SU-DHL-6 (cell line): ENCODE measurements around the gene SYDE2.
"Not testable (repeated sequence)": the region's sequence is repeated elsewhere in the genome, so short reads cannot be mapped to it uniquely, and the experiment has no call there.

ENCODE experiments used
- H2AFZ ChIP-seq: fragments of 200-600 bp; sonication (generic); 2 replicates; pipeline ENCODE4 v1.6.1; 2014; ENCODE audit warnings: low read depth, mild to moderate bottlenecking, moderate library complexity, mixed read lengths, antibody characterized with exemption, low read length; ENCODE audit not compliant: severe bottlenecking
- H3F3A ChIP-seq: fragments of 200-600 bp; shearing (Covaris generic); 2 replicates; pipeline ENCODE4 v1.6.0; 2016; ENCODE audit warnings: antibody characterized with exemption, mild to moderate bottlenecking; ENCODE audit not compliant: insufficient read depth
- H3K27ac ChIP-seq: fragments of 200-600 bp; sonication (generic); 2 replicates; pipeline ENCODE4 v1.5.1; 2016; ENCODE audit warnings: low read depth, mild to moderate bottlenecking, low read length, moderate library complexity, mixed read lengths
- H3K27me3 ChIP-seq: fragments of 200-600 bp; sonication (generic), shearing (Covaris generic); 2 replicates; pipeline ENCODE4 v1.6.0; 2014; ENCODE audit warnings: mild to moderate bottlenecking, low read length
- H3K36me3 ChIP-seq: fragments of 200-600 bp; sonication (generic); 2 replicates; pipeline ENCODE4 v1.6.1; 2014; ENCODE audit warnings: mild to moderate bottlenecking, low read length, mixed read lengths
- H3K4me2 ChIP-seq: fragments of 300-600, 200-600 bp; shearing (Covaris generic), sonication (generic); 2 replicates; pipeline ENCODE4 v1.6.0; 2014; ENCODE audit warnings: low read length, low read depth, mild to moderate bottlenecking; ENCODE audit not compliant: poor library complexity, severe bottlenecking
- H3K4me3 ChIP-seq: fragments of 200-600 bp; sonication (generic); 2 replicates; pipeline ENCODE4 v1.5.1; 2014; ENCODE audit warnings: antibody characterized with exemption, low read length, mild to moderate bottlenecking, mixed read lengths; ENCODE audit not compliant: insufficient read depth, poor library complexity, severe bottlenecking
- H3K79me2 ChIP-seq: fragments of 200-600 bp; sonication (generic); 2 replicates; pipeline ENCODE4 v1.6.1; 2014; ENCODE audit warnings: mild to moderate bottlenecking, low read length, moderate library complexity; ENCODE audit not compliant: insufficient read depth
- H3K9ac ChIP-seq: fragments of 200-600 bp; sonication (generic); 2 replicates; pipeline ENCODE4 v1.7.0; 2014; ENCODE audit warnings: mild to moderate bottlenecking, low read length
- H3K9me2 ChIP-seq: fragments of 200-600 bp; sonication (generic); replicated peaks from 2 replicates; pipeline ENCODE4 v1.6.1; 2014; ENCODE audit warnings: low read length; ENCODE audit not compliant: insufficient read depth
- H3K9me3 ChIP-seq: fragments of 200-600 bp; sonication (generic); 2 replicates; pipeline ENCODE4 v1.6.1; 2014; ENCODE audit warnings: low read length, mixed read lengths; ENCODE audit not compliant: insufficient read depth
- H4K20me1 ChIP-seq: fragments of 200-600 bp; sonication (generic); 2 replicates; pipeline ENCODE4 v1.6.1; 2014; ENCODE audit warnings: low read depth, mild to moderate bottlenecking, antibody characterized with exemption, low read length, moderate library complexity, mixed read lengths
- CTCF ChIP-seq: fragments of 200-600 bp; sonication (generic); IDR thresholded peaks from one replicate; pipeline ENCODE4 v1.5.1; 2017; ENCODE audit warnings: antibody characterized with exemption, mild to moderate bottlenecking, low read length, moderate library complexity; ENCODE audit not compliant: insufficient read depth, poor library complexity, severe bottlenecking
- EZH2phosphoT487 ChIP-seq: fragments of 200-600 bp; sonication (generic), shearing (Covaris generic); conservative IDR thresholded peaks from 2 replicates; pipeline ENCODE4 v1.6.1; 2018; ENCODE audit warnings: mild to moderate bottlenecking, antibody characterized with exemption, low read length, moderate library complexity, mixed read lengths

SYDE2 gene

DNA sequence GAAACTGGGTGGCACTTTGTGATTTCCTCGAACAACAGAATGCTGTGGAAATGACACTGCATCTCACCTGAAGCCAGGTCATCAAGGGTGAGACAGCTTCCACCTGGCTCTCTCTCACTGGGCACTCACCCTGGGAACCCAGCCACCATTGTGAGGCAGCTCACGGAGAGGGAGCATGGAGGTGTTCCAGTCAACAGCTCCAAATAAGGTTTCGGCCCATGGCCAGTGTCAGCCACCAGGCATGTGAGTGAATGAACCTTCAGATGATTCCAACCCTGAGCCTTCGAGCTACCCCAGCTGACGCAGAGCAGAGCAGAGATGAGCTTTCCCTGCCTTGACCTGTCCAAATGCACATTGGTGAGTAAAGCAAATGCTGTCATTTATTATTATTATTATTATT, 58.1 kb downstream of the SYDE2 start:
- Histone ChIP-seq H4K20me1 (no peaks in the 10 kb centered on the region), H3K79me2 (no peaks in the 10 kb centered on the region), H3F3A (no peaks in the 10 kb centered on the region), H3K4me3 (no peak overlapping the region), H3K4me2 (no peak overlapping the region), H3K9ac (no peak overlapping the region), H3K9me3 (no peaks in the 10 kb centered on the region), H2AFZ (no peak overlapping the region), H3K27ac (no peak overlapping the region), H3K36me3 (no peaks in the 10 kb centered on the region), H3K27me3 (no peaks in the 10 kb centered on the region), H3K9me2 (no peaks in the 10 kb centered on the region)
- TF ChIP-seq EZH2phosphoT487 = no peak
- TF ChIP-seq CTCF = no peak

GRCh38 chr1:85138439-85138838, 62.4 kb downstream of the SYDE2 start:
- H2AFZ ChIP-seq, H3K4me3 ChIP-seq, H3K4me2 ChIP-seq, H3F3A ChIP-seq, H3K79me2 ChIP-seq, H3K27me3 ChIP-seq, H3K36me3 ChIP-seq, H3K9ac ChIP-seq, H4K20me1 ChIP-seq, H3K27ac ChIP-seq, H3K9me3 ChIP-seq, H3K9me2 ChIP-seq: not testable (repeated sequence)

DNA sequence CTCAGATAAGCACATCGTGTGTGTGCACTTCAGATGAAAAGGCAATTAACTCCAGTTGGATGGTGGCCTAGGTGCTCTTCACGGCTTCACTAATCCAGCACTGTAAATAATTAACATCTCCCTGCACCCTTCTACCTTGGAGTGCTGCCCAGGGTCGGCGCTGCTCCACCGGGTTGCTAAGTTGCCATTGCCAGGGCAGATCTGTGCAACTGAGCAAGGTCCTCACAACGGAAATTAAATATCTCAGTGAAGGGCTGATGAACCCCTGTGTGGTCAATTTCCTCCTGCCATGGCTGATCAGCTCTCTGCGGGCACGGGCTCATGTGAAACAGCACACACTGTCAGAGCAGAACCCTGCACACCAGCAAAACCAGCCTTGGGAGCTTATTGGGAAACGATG, 63.2 kb downstream of the SYDE2 start:
- Histone ChIP-seq H3K4me2 (no peak overlapping the region), H3K79me2 (no peaks in the 10 kb centered on the region), H3K27ac (no peak overlapping the region), H4K20me1 (no peaks in the 10 kb centered on the region), H3K9me2 (no peaks in the 10 kb centered on the region), H3K27me3 (no peaks in the 10 kb centered on the region), H3K4me3 (no peak overlapping the region), H2AFZ (no peak overlapping the region), H3K36me3 (no peaks in the 10 kb centered on the region), H3K9me3 (no peaks in the 10 kb centered on the region), H3F3A (no peaks in the 10 kb centered on the region), H3K9ac (no peak overlapping the region)
- TF ChIP-seq CTCF (no peak), EZH2phosphoT487 (no peak)

DNA sequence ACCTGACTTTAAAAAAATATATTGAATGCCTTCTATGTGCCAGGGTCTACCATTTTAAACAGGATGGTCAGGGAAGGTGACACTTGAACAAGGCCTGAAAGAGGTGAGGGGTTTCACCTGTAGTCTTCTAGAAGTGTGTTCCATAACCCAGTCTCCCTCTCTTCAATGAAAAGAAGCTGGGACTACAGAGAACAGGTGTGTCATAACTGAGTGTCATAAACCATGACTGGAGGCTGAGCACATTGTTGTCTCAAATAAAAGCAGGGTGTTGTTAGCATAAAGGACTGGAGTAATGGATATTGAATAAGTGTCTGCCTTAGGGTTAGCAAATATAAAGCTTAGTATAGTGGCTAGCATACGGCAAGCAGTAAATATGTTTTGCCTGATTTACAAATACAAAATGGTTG, 65.4 kb downstream of the SYDE2 start:
- no peak overlapping the region for H3K9ac ChIP-seq
- no peaks in the 10 kb centered on the region for H3K27me3 ChIP-seq
- no peaks in the 10 kb centered on the region for H3K36me3 ChIP-seq
- no peak overlapping the region for H2AFZ ChIP-seq
- no peaks in the 10 kb centered on the region for H4K20me1 ChIP-seq
- no peak for TF ChIP-seq EZH2phosphoT487
- no peak for TF ChIP-seq CTCF
- H3F3A ChIP-seq = no peaks in the 10 kb centered on the region
- H3K4me3 ChIP-seq = no peak overlapping the region
- H3K79me2 ChIP-seq = no peaks in the 10 kb centered on the region
- no peaks in the 10 kb centered on the region for H3K9me3 ChIP-seq
- no peak overlapping the region for H3K27ac ChIP-seq
- no peak overlapping the region for H3K4me2 ChIP-seq
- H3K9me2 ChIP-seq = no peaks in the 10 kb centered on the region
